GM18870 (cell line): Measurements from ENCODE around the gene TIGD6.

Experiments
- ATAC-seq: cut with Tn5 transposase; IDR thresholded peaks from one replicate; pipeline ENCODE4 v1.9.1; 2021; ENCODE audit warnings: moderate library complexity; ENCODE audit not compliant: unreplicated experiment

TIGD6 gene

DNA sequence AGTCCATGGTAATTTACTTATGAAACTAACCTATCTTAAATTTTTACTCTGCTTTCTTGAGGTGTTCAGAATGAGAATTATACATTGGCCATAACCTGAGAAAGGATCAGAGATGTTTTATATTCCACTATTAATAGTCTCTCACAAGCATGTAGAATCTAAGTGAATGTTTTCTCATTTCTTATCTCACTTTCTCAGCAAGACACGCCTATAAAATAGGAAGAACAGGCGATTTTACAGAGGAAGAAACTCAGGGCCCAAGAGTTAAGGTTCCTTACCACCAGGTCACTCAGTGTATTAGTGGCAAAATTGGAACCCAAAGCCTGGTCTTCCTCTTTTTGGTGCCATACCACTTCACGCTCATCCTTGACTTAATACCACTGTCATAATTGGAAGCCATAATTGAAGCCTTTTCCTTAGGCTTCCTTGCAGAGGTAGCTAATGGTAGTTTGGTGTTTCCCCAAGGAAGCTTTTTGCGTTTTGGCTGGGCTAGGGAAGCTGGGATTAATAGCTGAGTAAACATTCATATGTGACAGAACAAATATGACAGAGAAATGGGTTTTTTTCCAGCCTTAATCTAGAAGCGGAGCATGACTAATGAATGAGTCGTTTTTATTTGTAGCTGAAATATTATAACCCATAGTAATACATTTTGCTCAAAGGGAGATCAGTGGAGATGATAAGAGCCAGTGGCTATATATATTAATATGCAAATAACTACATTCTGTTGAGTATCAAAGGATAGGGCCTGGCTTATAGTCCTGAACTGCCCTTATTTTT is 17.0 kb upstream of the TIGD6 start:
- no peak for ATAC-seq

- ATAC-seq, result no peak
Observed at GRCh38 chr5:150016537-150016936, 16.1 kb upstream of the TIGD6 start.

GRCh38 chr5:150015415-150015814 is 15.0 kb upstream of the TIGD6 start:
- no peak for ATAC-seq

- ATAC-seq, result no peak
Observed at GRCh38 chr5:150014456-150014855, 14.0 kb upstream of the TIGD6 start.

DNA sequence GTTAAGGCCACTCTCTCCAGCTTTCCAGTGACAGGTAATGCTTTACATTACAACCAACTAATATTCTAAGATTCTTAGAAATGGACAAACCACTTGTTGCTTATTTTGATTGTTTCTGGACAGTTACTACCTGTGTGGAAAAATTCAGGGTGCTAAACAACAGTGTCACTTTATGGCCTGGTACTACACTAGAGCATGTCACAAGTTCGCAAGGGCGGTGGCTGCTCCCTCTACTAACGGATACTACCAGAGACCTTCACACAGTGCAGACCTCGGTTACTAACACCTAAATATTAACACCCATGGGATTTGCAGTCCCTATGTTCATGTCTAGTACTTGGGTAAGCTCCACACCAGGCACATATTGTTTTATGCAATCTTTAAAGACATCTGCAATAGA is 13.5 kb upstream of the TIGD6 start:
- ATAC-seq, result no peak

- ATAC-seq, result no peak
Observed at GRCh38 chr5:150009671-150010387, 9.4 kb upstream of the TIGD6 start.

DNA sequence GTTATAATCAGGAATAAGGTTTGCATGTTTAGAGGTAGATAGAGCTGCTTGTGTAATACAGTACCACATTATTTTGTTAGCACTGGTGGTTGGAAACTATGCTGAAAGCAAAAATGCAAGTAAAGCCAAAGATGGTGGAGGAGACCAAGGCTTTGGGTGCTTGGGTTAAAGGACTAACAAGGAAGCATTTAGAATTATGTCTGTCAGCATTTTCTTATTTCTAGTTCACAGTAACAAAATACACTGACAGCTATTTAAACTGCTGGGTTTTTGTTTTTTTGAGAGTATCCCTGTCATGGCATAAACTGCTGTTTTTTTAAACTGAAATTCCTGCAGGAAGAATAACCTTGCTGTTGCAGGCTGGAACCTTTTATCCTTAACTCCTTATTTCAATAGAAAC is 6.6 kb upstream of the TIGD6 start:
- ATAC-seq, result no peak

GRCh38 chr5:150006318-150006717 is 5.9 kb upstream of the TIGD6 start:
- ATAC-seq, result no peak

GRCh38 chr5:150001660-150002486 is 1.4 kb upstream of the TIGD6 start:
- ATAC-seq, result peak; percentile 71

GRCh38 chr5:150000990-150001659 is 671 bp upstream of the TIGD6 start:
- ATAC-seq, result no peak

DNA sequence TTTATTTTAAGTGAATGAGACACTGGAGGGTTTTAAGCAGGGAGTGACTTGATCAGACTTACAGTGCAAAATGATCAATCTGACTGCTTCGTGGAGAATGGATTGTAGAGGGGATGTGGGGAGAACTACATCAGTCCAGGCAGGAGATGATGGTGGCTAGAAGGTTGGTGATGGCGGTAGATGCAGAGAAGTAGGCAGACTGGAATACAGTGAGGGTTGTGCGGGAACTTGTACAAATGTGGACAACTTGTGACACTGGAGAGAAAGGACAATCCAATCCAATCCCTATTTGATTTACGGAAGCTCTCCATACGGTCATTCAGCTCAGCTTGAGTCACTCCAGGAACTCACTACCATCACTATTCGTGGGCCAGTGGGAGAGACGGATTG is 593 bp downstream of the TIGD6 start:
- ATAC-seq, result no peak

DNA sequence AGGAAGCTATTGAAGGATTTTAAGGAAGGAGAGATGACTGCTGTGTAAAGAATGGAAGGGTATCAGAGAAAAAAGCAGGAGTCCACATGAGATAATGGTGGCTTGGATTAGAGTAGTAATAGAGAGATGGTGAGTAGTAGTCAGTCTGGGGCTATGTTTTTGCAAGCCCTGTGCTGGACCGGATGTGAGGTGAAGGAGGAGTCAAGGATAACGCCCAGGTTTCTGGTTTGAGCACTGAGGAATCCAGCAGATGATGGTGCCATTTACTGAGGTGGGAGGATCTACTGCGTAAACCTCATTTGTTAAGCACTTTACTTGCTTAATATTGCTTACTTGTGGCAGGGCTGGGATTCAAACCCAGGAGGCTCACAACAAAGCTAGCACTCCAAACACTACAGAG is 1.1 kb downstream of the TIGD6 start:
- no peak for ATAC-seq

DNA sequence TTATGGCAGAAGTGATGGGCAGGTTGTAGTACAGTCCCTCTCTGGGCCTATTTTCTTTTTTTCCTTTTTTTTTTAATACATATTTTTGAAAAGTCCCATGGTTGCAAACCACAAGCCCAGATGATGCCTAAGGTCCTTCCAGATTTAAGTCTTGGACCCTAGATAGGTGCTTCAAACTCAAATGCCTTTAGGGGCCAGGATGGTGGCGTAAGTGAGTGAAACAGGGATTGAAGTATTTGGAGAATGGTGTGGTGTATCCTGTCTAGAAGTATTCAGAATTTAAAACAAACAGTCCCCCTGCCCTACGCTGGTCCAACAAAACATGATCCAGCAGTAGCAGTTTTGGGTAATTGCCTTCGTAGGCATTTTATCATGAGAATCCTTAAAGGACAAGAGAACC is 2.2 kb downstream of the TIGD6 start:
- no peak for ATAC-seq

GRCh38 chr5:149996205-149996890 is 4.1 kb downstream of the TIGD6 start:
- no peak for ATAC-seq

GRCh38 chr5:149995385-149996204 is 4.9 kb downstream of the TIGD6 start:
- no peak for ATAC-seq

GRCh38 chr5:149993471-149993870 is 7.0 kb downstream of the TIGD6 start:
- ATAC-seq, result no peak

DNA sequence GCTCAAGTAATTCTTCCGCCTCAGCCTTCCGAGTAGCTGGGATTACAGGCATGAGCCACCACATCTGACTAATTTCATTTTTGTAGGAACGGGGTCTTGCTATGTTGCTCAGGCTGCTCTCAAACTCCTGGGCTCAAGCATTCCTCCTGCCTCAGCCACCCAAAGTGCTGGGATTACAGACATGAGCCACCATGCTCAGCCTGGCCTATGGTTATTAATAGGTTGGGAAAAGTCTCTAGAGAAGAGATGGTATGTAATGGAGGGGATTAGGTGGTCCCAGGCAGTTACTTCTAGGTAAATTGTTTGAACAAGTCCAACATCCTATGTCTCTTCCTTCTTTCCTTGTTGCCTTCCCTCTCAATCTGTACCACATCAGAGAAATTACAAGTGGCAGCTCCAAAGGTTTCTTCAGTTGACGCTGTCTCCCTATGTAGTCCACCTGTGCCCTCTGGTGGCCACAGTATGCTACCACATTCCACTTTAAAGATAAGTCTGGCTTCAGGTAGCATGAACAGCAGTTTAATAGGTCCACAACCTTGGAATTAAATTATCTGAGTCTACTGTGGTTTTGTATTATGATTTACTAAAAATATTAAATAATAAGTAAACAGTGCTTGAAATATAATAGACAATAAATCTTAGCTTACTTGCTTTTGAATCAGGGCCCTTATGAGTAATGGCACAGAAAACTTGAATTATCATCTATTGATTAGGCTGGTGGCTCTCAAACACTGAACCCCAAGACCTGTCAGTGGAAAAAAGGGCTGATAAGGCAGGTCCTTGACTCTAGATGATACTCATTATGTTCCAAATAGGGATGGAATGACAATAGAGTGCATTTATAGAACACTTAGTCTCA is 9.7 kb downstream of the TIGD6 start:
- ATAC-seq, result peak; percentile 72

DNA sequence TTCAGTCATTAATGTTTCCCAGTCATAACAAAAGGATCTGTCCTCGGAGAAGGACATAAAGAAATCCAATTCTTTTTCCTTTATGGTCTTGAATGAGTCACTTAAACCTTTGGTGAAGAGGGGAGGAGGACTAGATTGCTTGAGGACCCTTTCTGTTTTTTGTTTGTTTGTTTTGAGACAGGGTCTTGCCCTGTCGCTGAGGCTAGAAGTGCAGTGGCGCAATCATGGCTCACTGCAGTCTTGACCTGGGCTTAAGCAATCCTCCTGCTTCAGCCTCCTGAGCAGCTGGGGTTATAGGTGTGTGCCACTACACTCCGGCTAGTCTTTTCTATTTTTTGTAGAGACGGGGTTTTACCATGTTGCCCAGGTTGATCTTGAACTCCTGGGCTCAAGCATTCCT is 12.3 kb downstream of the TIGD6 start:
- no peak for ATAC-seq

DNA sequence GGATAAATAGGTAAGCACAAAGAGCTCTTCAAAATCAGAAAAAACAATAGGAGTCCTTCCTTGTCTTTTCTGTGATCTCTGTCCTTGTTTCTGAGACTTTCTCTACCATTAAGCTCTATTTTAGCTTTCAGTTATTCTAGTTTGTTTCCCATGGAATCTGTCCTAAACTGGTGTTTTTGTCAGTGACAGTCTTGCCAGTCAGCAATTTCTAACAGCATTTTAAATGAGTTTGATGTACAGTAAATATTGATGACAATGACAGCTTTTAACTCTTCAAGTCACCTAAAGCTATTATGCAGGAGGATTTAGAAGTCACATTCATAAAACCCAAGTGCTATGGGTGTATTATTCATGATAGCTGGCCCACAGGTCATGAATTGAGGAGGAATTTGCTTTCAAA is 17.9 kb downstream of the TIGD6 start:
- no peak for ATAC-seq
